ENCODE measurements around the gene EXOC2. TPM values are rescaled to one million over a fixed set of nuclear protein-coding genes. Genes with fewer than 3 reads are reported as not detected.

EXOC2 gene
- total RNA-seq, 4 donors from 2014 or later = 7.6 to 22.5 (median 20.2) TPM

GRCh38 chr6:470051-470900 lies 222.7 kb downstream of the EXOC2 start:
- intact Hi-C loops (cut with DNase I; ENCODE audit: low total_unique reads) = no loop called here
- no peak overlapping the region for H3K27ac ChIP-seq
- H3K36me3 ChIP-seq = no peaks in the 10 kb centered on the region
- DNase-seq = no peak
- TF ChIP-seq POLR2AphosphoS5 (IDR thresholded peaks at IDR 0.05) = no peak
- TF ChIP-seq POLR2A (IDR thresholded peaks at IDR 0.05) = no peak
- no peak for TF ChIP-seq EP300 (IDR thresholded peaks at IDR 0.05; ENCODE audit: low read depth)
- no peak for TF ChIP-seq CTCF (IDR thresholded peaks at IDR 0.05)
- no peaks in the 10 kb centered on the region for H3K9me3 ChIP-seq
- no peak overlapping the region for H3K4me3 ChIP-seq
- in situ Hi-C loops (cut with MboI; ENCODE audit: low pct_ligation_motif_present in 1 of 4, low pct_unique_long_range_greater_than_20kb in 1 of 4, low sequenced_read_pairs in 3 of 4) = no loop called here
- peaks cover 3% of the 10 kb centered on the region for H3K27me3 ChIP-seq
- H3K4me1 ChIP-seq = no peaks in the 10 kb centered on the region
- WGBS, 2 donors (ENCODE audit: low coverage in 1 of 2) = 82 to 88% methylated on average over 3 to 25 of the region's 25 CpGs

GRCh38 chr6:467671-468082 lies 225.3 kb downstream of the EXOC2 start:
- Histone ChIP-seq H3K27me3 (peaks cover 10% of the 10 kb centered on the region), H3K4me1 (no peaks in the 10 kb centered on the region), H3K9me3 (no peaks in the 10 kb centered on the region), H3K27ac (no peak overlapping the region), H3K4me3 (no peak overlapping the region), H3K36me3 (no peaks in the 10 kb centered on the region)
- TF ChIP-seq POLR2A (IDR thresholded peaks at IDR 0.05) = no peak
- no peak for TF ChIP-seq POLR2AphosphoS5 (IDR thresholded peaks at IDR 0.05)
- no peak for TF ChIP-seq EP300 (IDR thresholded peaks at IDR 0.05; ENCODE audit: low read depth)
- no peak for TF ChIP-seq CTCF (IDR thresholded peaks at IDR 0.05)
- DNase-seq = no peak
- WGBS, 2 donors (ENCODE audit: low coverage in 1 of 2) = 79 to 92% methylated on average over 2 to 15 of the region's 15 CpGs
- intact Hi-C loops (cut with DNase I; ENCODE audit: low total_unique reads) (no loop called here), in situ Hi-C loops (cut with MboI; ENCODE audit: low pct_ligation_motif_present in 1 of 4, low pct_unique_long_range_greater_than_20kb in 1 of 4, low sequenced_read_pairs in 3 of 4) (no loop called here)

DNA sequence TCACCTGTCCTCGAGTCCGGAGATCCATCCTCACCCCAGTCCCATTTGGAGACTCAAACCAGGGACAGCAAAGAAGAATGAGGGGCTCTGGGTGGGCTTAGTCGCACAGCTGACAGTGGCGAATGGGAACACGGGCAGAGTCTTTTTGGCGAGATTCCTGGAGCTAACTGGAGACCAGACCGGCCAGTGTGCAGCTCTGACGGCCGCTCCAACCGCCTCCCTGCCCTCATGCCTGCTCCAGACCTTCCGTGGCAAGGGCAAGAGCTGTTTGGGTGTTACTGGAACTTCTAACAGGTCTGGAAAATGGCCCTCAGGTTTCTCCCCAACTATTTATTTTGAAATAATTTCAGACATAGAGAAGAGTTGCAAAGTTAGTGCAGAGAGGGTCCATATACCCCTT lies 225.8 kb downstream of the EXOC2 start:
- H3K4me1 ChIP-seq = no peaks in the 10 kb centered on the region
- no peak for DNase-seq
- H3K4me3 ChIP-seq = no peak overlapping the region
- intact Hi-C loops (cut with DNase I; ENCODE audit: low total_unique reads) (no loop called here), in situ Hi-C loops (cut with MboI; ENCODE audit: low pct_ligation_motif_present in 1 of 4, low pct_unique_long_range_greater_than_20kb in 1 of 4, low sequenced_read_pairs in 3 of 4) (no loop called here)
- no peak for TF ChIP-seq POLR2A (IDR thresholded peaks at IDR 0.05)
- H3K36me3 ChIP-seq = no peaks in the 10 kb centered on the region
- H3K27ac ChIP-seq = no peak overlapping the region
- peaks cover 10% of the 10 kb centered on the region for H3K27me3 ChIP-seq
- no peaks in the 10 kb centered on the region for H3K9me3 ChIP-seq
- WGBS, 2 donors (ENCODE audit: low coverage in 1 of 2) = 63 to 93% methylated on average over 2 to 11 of the region's 11 CpGs

- no peak for DNase-seq
- 70 to 87% methylated on average over 4 to 18 of the region's 18 CpGs for WGBS, 2 donors (ENCODE audit: low coverage in 1 of 2)
- Histone ChIP-seq H3K9me3 (no peaks in the 10 kb centered on the region), H3K4me1 (no peaks in the 10 kb centered on the region), H3K36me3 (no peaks in the 10 kb centered on the region), H3K27ac (no peak overlapping the region), H3K4me3 (no peak overlapping the region), H3K27me3 (peaks cover 10% of the 10 kb centered on the region)
- in situ Hi-C loops (cut with MboI; ENCODE audit: low pct_ligation_motif_present in 1 of 4, low pct_unique_long_range_greater_than_20kb in 1 of 4, low sequenced_read_pairs in 3 of 4) = no loop called here
- intact Hi-C loops (cut with DNase I; ENCODE audit: low total_unique reads) = no loop called here
- no peak for TF ChIP-seq CTCF (IDR thresholded peaks at IDR 0.05)
- TF ChIP-seq POLR2AphosphoS5 (IDR thresholded peaks at IDR 0.05) = no peak
- no peak for TF ChIP-seq EP300 (IDR thresholded peaks at IDR 0.05; ENCODE audit: low read depth)
- no peak for TF ChIP-seq POLR2A (IDR thresholded peaks at IDR 0.05)
These were observed 226.4 kb downstream of the EXOC2 start for GRCh38 chr6:466564-466963.

Measured in transverse colon (tissue), 4 donors.